A549 treated with CpdA at 1 μM for 4 hours (cell line): ENCODE data around the gene PSMD11. TPM values are rescaled to one million over a fixed set of nuclear protein-coding genes. Genes with fewer than 3 reads are reported as not detected.

Source experiments
- total RNA-seq: library from RNA; stranded (reverse); fragments of 200-300 nt; extraction: Qiagen RNA extraction; gene quantifications from 5 replicates; pipeline ENCODE4 v1.2.3, GENCODE V29; 2022; ENCODE audit warnings: low read depth

Gene PSMD11
- total RNA-seq = 178 to 271 TPM (median 190 TPM) in 5 replicates

DNA sequence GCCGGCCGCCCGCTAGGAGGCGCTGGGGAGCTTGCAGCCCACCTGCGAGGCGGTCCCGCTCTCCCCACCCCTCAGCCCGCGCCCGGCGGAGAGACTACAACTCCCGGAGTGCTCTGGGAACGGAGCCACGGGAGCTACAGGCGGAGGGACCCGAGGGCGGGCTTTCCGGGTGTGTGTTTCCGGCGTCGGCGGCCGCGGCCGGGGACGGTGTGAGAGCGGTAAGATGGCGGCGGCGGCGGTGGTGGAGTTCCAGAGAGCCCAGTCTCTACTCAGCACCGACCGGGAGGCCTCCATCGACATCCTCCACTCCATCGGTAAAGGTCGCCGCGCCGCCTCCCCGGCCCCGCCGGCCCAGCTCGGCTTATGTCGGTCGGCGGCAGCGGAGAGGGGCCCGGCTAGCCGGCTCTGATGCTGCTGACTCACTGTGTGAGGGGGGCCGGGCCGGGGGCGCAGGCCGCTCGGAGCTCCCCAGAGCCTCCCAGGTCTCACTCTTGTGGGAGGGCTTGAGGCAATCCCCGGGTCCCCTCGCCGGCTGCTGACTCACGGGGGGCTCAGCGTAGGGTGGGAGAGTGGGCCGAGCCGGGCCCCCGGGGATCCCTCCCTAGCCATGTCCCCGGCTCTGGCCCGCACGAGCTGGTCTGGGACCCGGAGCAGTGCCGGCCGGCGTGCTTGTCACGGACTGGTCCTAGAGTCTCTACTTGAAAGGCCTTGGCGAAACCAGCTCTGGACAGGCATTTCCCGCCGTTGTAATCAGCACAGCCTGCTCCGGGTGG is at the start of gene PSMD11:
Gene PSMD11 (plus strand): TSS at position 210 of the 773 bp plus-strand sequence. CDS start 14 bp downstream, at position 224.

DNA sequence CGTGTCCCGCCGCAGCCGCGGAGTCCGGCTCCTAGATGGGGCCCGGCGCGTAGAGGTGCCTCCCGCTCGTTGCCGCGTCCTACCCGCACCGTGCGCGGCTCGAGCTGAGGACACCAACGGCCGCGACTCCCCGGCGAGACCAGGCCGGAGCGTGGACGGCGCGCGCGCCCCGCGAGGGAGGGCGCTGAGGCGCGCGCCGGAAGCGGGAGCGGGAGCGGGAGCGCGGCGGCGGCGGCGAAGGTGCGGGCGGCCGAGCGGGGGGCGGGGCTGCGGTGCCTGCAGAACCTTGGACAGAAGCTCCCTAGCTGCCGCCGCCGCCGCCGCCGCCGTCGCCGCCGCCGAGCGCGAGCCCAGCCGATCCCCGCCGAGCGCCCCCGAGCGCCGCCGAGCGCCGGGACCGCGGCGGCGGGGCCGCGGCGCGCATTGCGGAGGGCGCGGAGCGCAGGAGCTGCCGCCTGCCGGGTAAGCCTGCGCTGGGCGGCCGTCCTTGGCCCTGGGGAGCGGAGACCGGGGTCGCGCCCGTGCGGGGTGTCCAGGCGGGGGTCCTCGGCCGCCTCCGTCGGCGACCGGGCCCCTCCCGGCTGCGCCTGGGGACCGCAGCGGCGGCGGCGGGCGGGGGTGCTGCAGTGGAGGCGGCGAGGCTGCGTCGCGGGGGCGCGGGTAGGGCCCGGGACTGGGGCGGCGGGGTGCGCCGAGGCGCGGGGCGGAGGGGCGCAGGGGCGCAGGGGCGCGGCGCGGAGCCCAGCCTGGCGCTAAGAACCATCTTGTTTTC is 42.6 kb downstream of the PSMD11 start, which contains the start of gene CDK5R1:
Gene CDK5R1 (plus strand): TSS at position 293 of the 772 bp plus-strand sequence. CDS start 628 bp downstream, outside the sequence.

Other genes starting within 250 kb of the PSMD11 start
- gene RHBDL3, start 178.7 kb upstream of the PSMD11 start, total RNA-seq = 3.2 to 5.2 TPM (median 4.4 TPM) in 5 replicates
- gene C17orf75, start 102.3 kb upstream of the PSMD11 start, total RNA-seq = 24.9 to 33.0 TPM (median 26.7 TPM) in 5 replicates
- 240 to 262 TPM (median 248 TPM) in 5 replicates for gene ZNF207, start 94.4 kb upstream of the PSMD11 start, total RNA-seq
- gene CDK5R1, start 42.5 kb downstream of the PSMD11 start, total RNA-seq = 2.9 to 4.0 TPM (median 3.2 TPM) in 5 replicates